OCI-LY3 (cell line): ENCODE results near the gene ZNF444.

ENCODE experiments used
- H2AFZ ChIP-seq: fragments of 200-600, 300-600 bp; shearing (Covaris generic); 2 replicates; pipeline ENCODE4 v1.6.0; 2014; ENCODE audit warnings: antibody characterized with exemption, low read depth, low read length
- H3K27ac ChIP-seq: fragments of 200-600, 300-600 bp; sonication (generic); 2 replicates; pipeline ENCODE4 v1.5.1; 2014; ENCODE audit warnings: mild to moderate bottlenecking, low read length, moderate library complexity, mixed read lengths
- H3K27me3 ChIP-seq: fragments of 200-600, 300-600 bp; sonication (generic); 2 replicates; pipeline ENCODE4 v1.6.1; 2014; ENCODE audit warnings: low read depth, low read length, mixed read lengths
- H3K36me3 ChIP-seq: fragments of 200-600, 300-600 bp; sonication (generic); replicated peaks from 2 replicates; pipeline ENCODE3; 2014; ENCODE audit warnings: low read depth, low read length, mixed read lengths
- H3K4me1 ChIP-seq: fragments of 300-600, 200-600 bp; sonication (generic); 2 replicates; pipeline ENCODE4 v1.6.1; 2014; ENCODE audit warnings: low read length, mixed read lengths
- H3K4me2 ChIP-seq: fragments of 200-600, 300-600 bp; sonication (generic); 2 replicates; pipeline ENCODE4 v1.6.1; 2014; ENCODE audit warnings: low read length, mixed read lengths
- H3K4me3 ChIP-seq: fragments of 300-600, 200-600 bp; sonication (generic); 2 replicates; pipeline ENCODE4 v1.5.1; 2014; ENCODE audit warnings: antibody characterized with exemption, mild to moderate bottlenecking, low read length, moderate library complexity
- H3K79me2 ChIP-seq: fragments of 300-600, 200-600 bp; shearing (Covaris generic); 2 replicates; pipeline ENCODE4 v1.6.1; 2014; ENCODE audit warnings: mild to moderate bottlenecking, low read length, mixed read lengths
- H3K9ac ChIP-seq: fragments of 300-600, 200-600 bp; shearing (Covaris generic); 2 replicates; pipeline ENCODE4 v1.6.0; 2014; ENCODE audit warnings: mild to moderate bottlenecking, low read length, moderate library complexity
- H3K9me3 ChIP-seq: fragments of 200-600, 300-600 bp; shearing (Covaris generic); 2 replicates; pipeline ENCODE4 v1.6.1; 2014; ENCODE audit warnings: low read length, mixed read lengths; ENCODE audit not compliant: insufficient read depth
- H4K20me1 ChIP-seq: fragments of 200-600, 300-600 bp; sonication (generic); 2 replicates; pipeline ENCODE4 v1.6.1; 2016; ENCODE audit warnings: low read length, mixed read lengths; ENCODE audit not compliant: insufficient read depth
- EZH2phosphoT487 ChIP-seq: fragments of 200-600 bp; shearing (Covaris generic); IDR thresholded peaks from 2 replicates; pipeline ENCODE4 v1.6.1; 2018; ENCODE audit warnings: antibody characterized with exemption, mixed run types, low read depth
- TF ChIP-seq, protein P1 (sequence below): fragments of 200-600, 300-600 bp; sonication (generic); IDR thresholded peaks from 2 replicates; pipeline ENCODE4 v1.5.1; 2014; ENCODE audit warnings: antibody characterized with exemption, low read length, low read depth

The ZNF444 gene

DNA sequence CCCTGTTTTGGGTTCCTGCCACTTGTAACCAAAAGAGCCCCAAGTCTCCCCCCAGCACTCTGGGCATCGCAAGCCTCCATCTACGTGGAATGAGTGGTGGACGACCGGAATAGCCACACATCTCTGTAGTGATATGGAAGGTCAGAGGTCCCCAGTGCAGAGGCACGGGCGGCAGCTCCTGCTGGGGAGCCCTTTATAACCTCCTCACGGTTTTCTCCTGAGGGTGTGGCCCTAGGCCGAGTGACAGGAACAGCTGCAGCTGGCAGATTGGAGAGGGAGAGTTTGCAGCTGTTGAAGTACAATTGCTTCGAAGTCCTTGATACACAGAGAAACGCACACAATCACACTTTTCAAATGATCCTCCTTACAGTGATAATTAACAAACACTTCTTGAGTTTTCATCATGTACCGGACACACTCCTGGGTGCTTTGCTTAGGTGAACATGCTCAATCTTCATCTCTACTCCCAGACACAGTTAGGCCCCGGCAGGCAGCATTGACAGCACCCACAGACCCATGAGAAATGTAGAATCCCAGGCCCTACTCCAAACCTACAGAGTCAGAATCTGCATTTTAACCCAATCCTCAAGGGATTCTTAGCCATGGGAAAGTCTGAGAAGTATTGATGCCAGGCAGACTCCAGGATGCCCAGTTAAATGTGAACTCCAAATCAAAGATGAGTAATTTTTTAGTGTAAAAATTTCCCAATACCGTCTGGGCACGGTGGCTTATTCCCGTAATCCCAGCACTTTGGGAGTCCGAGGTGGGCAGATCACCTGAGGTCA lies 15.1 kb upstream of the ZNF444 start:
- H3K4me2 ChIP-seq = no peak overlapping the region
- H3K36me3 ChIP-seq = no peaks in the 10 kb centered on the region
- H4K20me1 ChIP-seq = no peaks in the 10 kb centered on the region
- H3K79me2 ChIP-seq = no peaks in the 10 kb centered on the region
- H3K27me3 ChIP-seq = no peaks in the 10 kb centered on the region
- no peak overlapping the region for H3K27ac ChIP-seq
- no peaks in the 10 kb centered on the region for H3K9me3 ChIP-seq
- no peak overlapping the region for H3K9ac ChIP-seq
- TF ChIP-seq EZH2phosphoT487 = no peak
- TF ChIP-seq, protein P1, sequence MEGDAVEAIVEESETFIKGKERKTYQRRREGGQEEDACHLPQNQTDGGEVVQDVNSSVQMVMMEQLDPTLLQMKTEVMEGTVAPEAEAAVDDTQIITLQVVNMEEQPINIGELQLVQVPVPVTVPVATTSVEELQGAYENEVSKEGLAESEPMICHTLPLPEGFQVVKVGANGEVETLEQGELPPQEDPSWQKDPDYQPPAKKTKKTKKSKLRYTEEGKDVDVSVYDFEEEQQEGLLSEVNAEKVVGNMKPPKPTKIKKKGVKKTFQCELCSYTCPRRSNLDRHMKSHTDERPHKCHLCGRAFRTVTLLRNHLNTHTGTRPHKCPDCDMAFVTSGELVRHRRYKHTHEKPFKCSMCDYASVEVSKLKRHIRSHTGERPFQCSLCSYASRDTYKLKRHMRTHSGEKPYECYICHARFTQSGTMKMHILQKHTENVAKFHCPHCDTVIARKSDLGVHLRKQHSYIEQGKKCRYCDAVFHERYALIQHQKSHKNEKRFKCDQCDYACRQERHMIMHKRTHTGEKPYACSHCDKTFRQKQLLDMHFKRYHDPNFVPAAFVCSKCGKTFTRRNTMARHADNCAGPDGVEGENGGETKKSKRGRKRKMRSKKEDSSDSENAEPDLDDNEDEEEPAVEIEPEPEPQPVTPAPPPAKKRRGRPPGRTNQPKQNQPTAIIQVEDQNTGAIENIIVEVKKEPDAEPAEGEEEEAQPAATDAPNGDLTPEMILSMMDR = no peak
- H2AFZ ChIP-seq = no peak overlapping the region
- H3K4me3 ChIP-seq = no peak overlapping the region
- peaks cover 6% of the 10 kb centered on the region for H3K4me1 ChIP-seq

DNA sequence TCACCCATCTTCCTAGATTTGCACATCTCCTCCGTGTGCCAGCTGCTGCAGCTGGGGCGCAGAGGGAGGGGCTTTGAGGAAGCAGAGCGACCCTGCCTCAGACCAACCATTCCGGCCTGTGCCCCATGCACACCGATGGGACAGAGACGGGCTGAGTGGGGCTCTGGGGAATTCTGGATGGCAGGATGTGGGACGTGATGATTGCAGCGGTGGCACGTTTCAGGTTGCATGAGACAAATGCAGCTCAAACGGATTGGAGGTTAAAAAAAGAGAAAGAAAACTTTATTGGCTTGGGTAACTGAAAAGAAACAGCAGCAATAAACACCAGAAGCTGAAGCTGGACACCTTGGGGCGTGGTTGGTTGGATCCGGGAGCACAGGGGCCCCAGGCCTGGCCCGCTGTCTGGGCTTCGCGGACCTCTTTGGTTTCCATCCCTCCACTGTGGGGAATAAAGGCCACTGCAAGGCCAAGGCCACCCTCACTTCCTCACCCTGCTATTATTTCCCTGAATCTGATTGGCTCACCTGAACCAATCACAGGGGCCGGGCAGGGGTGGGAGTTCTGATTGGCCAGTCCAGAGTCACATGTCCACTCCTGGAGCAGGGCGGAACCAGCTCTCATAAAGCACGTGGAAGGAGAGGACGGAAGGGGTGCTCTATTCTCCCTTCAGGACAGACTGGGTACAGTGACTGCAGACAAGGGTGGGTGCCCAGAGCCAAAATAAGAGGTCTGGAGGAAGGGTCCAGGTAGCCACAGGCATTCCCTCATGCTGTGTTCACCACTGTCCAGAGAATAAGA lies 13.9 kb upstream of the ZNF444 start:
- Histone ChIP-seq H3K4me1 (peaks cover 1% of the 10 kb centered on the region), H4K20me1 (no peaks in the 10 kb centered on the region), H3K27me3 (no peaks in the 10 kb centered on the region), H3K27ac (no peak overlapping the region), H3K36me3 (no peaks in the 10 kb centered on the region), H3K4me3 (no peak overlapping the region), H3K9me3 (no peaks in the 10 kb centered on the region), H3K4me2 (no peak overlapping the region), H3K79me2 (no peaks in the 10 kb centered on the region), H2AFZ (no peak overlapping the region), H3K9ac (no peak overlapping the region)
- TF ChIP-seq, protein P1 = no peak
- no peak for TF ChIP-seq EZH2phosphoT487

DNA sequence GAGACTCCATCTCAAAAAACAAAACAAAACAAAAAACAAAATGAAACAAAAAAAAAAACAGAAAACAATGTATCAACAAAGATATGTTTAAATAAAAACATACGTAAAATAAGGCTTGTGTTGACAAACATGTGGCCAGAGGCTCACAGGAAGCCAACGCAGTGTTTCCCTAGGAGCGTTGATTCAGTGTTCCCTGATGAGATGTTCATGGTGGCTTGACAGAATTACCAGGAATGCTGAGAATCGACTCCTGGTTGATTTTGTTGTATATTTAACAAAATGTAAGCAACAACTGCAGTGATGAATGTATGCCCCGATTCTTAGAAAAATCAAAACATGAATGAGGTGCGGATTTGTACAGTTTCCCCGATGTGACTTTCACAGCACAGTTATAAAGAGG lies 11.1 kb upstream of the ZNF444 start:
- no peak overlapping the region for H3K9ac ChIP-seq
- H4K20me1 ChIP-seq = no peaks in the 10 kb centered on the region
- no peaks in the 10 kb centered on the region for H3K27me3 ChIP-seq
- H3K9me3 ChIP-seq = no peaks in the 10 kb centered on the region
- H3K4me3 ChIP-seq = no peak overlapping the region
- TF ChIP-seq, protein P1 = no peak
- TF ChIP-seq EZH2phosphoT487 = no peak
- H3K27ac ChIP-seq = no peak overlapping the region
- H3K4me2 ChIP-seq = no peak overlapping the region
- H3K4me1 ChIP-seq = peaks cover 13% of the 10 kb centered on the region
- H3K36me3 ChIP-seq = no peaks in the 10 kb centered on the region
- no peak overlapping the region; the same call in 1 of the 2 replicates for H2AFZ ChIP-seq
- no peaks in the 10 kb centered on the region for H3K79me2 ChIP-seq

DNA sequence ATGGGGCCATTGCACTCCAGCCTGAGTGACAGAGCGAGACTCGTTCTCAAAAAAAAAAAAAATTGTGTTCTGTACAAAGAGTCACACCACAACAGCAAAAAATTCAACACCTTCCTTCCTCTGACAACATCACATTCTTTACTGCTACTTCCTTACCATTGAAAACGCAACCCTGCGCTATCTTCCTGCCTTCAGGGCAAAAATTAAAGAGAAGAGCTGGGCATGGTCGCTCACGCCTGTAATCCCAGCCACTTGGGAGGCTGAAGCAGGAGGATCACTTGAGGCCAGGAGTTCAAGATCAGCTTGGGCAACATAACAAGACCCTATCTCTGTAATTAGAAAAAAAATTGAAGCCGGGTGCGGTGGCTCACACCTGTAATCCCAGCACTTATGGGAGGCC lies 9.4 kb upstream of the ZNF444 start:
- Histone ChIP-seq H3K79me2 (no peaks in the 10 kb centered on the region), H3K9me3 (no peaks in the 10 kb centered on the region), H3K4me1 (peaks cover 13% of the 10 kb centered on the region), H2AFZ (no peak overlapping the region), H4K20me1 (no peaks in the 10 kb centered on the region), H3K9ac (no peak overlapping the region), H3K27ac (no peak overlapping the region), H3K36me3 (no peaks in the 10 kb centered on the region), H3K4me3 (no peak overlapping the region), H3K27me3 (no peaks in the 10 kb centered on the region), H3K4me2 (no peak overlapping the region)
- no peak for TF ChIP-seq EZH2phosphoT487
- TF ChIP-seq, protein P1 = no peak
